HTERT RPE-1 (cell line): ENCODE measurements around the gene TMEM63A.
"Not testable (repeated sequence)": the region's sequence is repeated elsewhere in the genome, so short reads cannot be mapped to it uniquely, and the experiment has no call there.

Experiments
- in situ Hi-C: fragments of 300-500 bp; cut with MboI; formaldehyde crosslinking; loops from 4 replicates; pipeline ENCODE4 v1.14.3; 2020; ENCODE audit warnings: low sequenced_read_pairs

The TMEM63A gene

GRCh38 chr1:225823811-225824261 lies 58.3 kb downstream of the TMEM63A start:
- in situ Hi-C loops = no loop called here

DNA sequence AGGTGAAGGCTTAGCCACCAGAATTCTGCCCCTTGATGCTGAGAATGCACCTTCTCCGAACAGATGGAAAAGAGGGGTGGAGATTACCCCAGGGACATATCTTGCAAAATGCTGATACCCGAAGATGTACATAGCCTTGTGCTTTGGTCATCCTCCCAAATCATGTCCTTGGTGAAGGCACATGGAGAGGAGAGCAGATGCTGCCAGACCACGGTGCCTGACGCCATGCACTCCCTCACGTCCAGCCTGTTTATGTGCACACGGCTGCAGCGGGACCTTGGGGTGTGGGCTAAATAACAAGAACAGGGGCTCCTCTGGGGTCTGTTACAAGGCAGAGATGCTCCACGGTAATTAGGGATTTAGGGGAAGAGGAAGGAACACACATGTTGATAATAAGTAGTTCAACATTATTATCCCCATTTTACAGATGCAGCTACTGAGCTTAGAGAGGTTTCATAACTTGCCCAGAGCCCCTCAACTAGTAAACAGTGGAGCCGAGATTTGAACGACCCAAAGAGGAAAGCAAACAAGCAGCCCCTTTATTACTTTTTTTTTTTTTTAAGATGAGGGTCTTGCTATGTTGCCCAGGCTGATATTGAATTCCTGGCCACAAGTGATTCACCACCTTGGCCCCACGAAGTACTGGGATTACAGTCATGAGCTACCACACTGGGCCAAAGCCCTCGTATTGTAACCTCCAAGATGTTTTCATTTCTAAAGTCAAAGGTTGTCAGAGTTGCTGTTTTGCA lies 59.4 kb downstream of the TMEM63A start:
- in situ Hi-C loops = no loop called here

DNA sequence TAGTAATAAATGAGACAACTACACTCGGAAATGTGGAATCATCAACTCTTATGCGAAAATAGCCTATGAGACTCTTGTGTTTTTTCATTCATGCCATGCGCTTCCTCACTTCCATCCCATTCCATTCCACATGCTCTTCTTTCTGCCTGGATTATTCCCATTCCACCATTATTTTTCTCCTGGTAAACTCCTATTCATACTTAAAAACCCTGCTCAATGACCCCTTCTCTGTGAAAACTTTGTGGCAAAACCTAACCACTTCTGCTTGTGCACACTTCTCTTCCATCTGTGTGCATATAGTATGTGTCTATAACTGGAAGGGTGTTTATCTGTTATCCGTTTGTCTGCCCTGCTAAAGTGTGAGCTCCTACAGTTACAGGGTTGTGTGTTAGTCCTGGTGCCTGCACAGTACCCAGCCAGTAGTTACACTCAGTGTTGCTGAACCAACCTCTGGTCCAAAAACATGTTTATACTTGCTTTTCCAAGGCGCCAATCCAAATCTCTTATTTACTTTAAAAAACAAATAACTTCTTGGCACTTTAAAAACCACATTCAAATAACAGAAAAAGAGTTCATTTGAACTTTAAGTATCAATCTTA lies 61.6 kb downstream of the TMEM63A start:
- in situ Hi-C loops = no loop called here

GRCh38 chr1:225819346-225820192 lies 62.6 kb downstream of the TMEM63A start:
- in situ Hi-C loops = no loop called here

DNA sequence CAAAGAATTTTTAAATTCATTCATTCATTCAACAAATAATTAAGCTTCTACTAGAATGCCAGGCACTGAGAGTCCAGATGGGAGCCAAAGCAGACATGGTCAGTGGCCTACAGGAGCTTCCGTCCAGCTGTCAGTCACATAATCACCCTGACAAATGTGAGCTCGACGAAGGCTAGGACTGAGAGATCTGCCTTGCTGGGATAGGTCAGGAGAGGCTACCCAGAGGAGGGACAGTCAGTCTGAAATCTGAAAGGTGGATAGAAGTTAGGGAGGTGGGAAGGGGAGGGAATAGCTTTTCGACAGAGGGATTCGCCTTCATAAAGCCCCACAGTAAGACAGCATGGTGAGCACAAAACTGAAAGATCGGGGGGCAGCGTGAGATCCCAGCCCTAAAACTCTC lies 64.0 kb downstream of the TMEM63A start:
- in situ Hi-C loops = no loop called here

- in situ Hi-C loops = no loop called here
Measured at GRCh38 chr1:225817611-225818061, 64.5 kb downstream of the TMEM63A start.

DNA sequence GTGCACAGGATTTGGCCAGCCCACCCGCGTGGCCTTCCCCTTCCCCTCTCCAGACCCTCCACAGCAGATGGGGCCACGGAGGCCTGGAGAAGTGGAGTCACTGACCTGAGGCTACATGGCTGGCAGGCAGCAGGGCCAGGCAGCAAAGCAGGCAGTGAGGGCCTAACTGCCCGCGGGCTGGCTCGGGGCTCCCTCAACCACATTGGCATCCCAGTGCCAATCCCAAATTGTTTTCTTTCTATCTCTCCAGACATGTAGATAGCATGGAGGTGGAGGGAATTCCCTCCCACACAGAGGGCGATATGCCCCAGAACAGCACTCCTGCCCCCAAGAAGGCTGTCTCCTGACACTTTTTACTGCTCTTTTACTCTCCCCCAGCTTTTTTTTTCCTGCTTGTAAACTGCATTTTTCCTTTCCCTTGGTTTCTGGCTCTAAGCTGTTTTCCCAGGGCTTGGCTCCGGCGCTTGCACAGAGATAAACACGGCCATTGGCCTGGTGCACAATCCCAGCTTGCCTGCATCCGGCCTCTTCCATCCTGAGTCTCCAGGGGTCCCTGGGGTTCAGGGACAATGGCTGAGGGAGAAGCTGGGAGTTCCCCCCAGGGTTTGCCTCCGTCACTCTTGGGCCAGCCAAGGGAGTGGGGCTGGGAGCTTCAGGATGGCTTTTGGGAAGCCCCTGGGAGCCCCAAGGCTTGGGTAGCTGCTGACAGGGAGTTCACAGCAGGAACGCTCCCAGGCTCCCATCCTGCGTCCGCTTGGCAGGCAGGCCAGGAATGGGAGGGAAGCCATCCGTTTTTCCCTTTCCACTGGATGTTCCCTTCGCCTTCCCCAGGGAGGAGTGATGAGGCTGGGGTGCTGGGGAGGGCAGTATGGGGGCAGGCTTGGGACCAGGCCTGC lies 65.3 kb downstream of the TMEM63A start:
- in situ Hi-C loops = no loop called here

DNA sequence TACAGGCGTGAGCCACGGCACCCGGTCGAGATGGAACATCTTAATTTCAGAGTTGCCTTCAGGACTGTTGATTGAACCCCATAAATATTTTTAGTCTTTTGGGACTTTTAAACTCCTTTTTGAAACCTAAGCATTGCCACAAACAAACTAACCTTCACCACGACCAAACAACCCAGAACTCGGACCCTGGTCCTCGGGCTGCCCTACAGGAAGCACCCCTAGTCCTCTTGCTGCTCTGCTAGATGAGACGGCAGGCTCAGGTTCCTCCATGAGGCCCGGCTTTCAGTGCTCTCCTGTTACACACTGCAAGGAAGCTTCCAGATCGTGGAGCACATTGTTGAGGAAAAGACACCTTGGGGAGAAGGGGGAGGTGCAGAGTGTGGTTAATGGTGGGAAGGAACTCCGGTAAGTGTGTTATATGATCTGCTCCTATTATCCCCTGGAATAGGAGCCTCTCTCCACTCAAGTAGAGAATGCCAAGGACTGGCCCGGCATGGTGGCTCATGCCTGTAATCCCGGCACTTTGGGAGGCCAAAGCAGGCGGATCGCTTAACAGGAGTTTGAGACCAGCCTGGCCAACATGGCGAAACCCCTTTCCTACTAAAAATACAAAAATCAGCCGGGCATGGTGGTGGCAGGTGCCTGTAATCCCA lies 66.5 kb downstream of the TMEM63A start:
- in situ Hi-C loops = no loop called here

DNA sequence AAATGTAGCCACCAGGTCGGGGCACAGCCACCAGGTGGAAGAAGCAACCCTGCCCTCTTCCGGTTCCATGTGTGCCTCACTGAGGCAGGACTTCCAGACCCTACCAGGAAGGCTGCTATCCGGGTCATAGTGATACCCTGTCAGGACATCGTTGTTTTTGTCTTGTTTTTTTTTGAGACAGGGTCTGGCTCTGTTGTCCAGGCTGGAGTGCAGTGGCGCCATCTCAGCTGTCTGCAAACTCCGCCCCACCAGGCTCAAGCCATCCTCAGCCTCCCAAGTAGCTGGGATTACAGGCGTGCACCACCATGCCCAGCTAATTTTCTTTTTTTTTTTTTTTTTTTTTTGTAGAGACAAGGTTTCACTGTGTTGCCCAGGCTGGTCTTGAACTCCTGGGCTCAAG lies 67.1 kb downstream of the TMEM63A start:
- in situ Hi-C loops = not testable (repeated sequence)

- in situ Hi-C loops = no loop called here
Measured at GRCh38 chr1:225814381-225814780, 67.8 kb downstream of the TMEM63A start.

DNA sequence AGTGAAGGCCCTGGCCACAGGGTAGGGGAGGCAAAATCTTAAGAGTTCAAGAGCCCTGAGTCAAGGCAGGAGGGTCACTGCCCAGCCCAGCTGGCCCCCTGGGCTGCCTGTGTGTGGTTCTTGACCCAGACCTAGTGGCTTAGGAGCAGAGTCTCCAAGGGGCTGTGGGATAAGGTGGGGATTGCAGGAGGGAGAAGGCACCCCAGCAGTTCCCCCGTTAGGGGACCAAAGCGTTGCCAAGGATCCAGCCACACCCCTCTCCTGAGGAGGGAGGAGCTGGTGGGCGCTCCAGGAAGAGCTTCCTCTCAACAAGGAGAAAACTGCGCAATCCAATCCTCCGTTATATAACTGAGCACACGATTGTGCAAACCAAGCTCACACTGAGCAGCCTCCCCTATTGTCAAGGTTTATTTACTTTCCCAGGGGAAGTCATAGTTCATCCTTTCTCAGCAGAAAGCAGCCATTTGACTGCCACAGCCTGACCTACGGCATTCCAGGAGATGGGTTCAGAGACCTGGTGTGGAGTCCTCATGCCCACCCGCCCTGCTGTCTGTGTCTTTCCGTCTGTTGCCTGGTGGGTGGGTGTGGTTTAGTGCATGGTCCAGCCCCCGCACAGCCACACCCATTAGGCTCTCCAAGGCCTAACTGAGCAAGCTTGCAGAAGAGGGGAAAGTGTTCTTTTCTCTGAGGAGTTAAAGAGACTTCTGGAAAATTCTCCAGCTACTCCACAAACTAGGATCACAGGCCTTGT lies 68.8 kb downstream of the TMEM63A start:
- in situ Hi-C loops = no loop called here

DNA sequence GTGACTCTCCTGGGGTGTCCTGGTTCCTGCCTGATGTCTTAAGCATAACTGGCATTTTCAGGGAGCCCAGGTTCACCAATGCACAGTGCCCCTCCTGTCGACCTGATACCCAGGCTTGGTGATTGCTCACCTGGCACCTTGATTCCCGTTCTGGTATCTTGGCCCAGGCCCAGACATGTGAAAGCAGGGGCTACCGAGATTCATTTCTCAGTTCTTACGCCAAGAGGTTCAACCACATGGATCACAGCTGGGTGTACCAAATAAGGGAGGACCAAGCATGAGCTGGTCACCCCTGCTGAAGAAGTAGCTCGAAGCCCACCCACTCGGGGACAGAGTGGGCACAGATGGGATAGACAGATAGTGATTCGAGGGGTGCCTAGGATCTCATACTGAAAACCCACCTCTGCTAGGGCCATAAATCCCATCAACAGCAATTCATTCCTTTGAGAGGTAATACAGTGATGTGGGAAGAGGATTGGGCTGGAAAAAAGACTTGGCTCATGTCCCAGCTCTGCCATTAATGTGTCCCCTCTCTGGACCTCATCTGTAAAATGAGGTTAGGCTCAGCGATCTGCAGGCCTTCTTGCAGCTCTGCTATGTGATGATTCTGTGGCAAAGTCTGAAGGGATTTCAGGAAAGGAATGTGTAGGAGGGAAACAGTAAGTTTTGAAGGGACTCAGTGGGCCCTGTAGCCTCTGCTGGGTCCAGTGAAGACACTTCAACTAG lies 69.5 kb downstream of the TMEM63A start:
- in situ Hi-C loops = no loop called here

- in situ Hi-C loops = no loop called here
Measured at GRCh38 chr1:225811622-225812487, 70.3 kb downstream of the TMEM63A start.

DNA sequence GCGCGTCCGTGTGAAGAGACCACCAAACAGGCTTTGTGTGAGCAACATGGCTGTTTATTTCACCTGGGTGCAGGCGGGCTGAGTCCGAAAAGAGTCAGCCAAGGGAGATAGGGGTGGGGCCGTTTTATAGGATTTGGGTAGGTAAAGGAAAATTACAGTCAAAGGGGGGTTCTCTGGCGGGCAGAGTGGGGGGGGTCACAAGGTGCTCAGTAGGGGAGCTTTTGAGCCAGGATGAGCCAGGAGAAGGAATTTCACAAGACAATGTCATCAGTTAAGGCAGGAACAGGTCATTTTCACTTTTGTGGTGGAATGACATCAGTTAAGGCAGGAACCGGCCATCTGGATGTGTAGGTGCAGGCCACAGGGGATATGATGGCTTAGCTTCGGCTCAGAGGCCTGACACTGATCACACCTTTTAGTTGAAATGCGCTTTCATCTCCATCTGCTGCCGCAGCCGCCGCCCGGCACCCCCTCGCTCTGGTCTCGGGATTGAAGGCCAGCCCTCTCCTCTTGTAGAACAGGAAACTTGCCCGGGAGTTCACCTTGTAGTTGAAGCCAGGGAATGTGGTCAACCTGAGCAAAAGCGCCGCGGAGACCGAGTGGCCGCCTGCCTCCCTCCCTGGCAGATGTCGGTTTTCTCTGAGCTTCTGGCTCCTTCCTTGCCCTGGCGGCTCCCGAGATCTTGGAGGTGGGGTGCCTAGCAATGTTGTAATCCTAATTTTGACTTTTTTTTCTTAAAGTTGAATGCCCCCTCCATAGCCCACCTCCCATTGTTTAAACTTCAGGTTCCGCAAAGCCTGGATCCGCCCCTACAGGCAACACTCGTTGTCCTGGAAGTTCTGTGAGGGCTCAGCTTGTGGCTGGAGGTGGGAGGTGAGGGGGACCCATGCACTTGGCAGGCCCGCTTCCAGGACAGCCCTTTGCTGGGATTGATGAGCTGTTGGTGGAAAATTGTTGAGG lies 71.3 kb downstream of the TMEM63A start:
- in situ Hi-C loops = not testable (repeated sequence)

DNA sequence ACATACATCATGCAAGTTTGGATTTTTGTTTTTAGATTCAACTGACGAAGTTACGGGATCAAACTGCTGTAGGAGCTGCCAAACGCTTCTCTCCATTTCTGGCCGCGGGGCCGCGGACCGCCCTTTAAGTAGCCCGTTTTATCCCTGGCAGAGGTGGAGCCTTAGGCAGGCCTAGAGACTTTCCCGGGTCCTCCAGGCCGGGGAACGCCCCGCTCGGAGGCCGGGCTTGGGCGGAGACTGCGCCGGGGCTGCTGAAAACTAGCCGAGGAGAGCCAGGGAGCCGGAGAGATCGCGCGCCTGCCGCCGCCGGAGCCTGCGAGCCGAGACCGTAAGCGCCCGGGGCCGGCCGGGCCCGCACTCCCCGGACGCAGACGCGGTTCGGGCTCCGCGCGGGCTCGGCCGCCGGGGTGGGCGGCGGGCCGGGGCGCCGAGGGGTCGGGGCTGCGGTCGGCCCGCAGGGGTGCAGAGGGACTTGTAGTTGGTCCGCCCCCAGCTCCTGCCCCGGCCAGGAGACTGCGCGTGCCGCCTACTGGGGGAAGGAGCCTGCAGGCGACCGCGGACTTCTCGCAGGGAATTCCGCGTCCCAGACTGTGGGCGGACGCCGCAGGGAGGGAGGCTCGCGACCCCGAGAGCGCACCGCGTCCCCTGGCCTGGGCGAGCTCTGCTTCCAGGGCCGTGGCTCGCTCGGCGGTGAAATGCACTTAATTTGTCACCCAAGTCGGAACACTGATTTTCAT lies 72.2 kb downstream of the TMEM63A start, which contains the start of gene EPHX1:
Gene EPHX1 (plus strand): TSS at position 283 of the 737 bp plus-strand sequence. CDS start 18,606 bp downstream, outside the sequence.
- in situ Hi-C loops = no loop called here

- in situ Hi-C loops = no loop called here
Measured at GRCh38 chr1:225808136-225808535, 74.0 kb downstream of the TMEM63A start.
